ENCODE results near the gene STK39.

The STK39 gene

GRCh38 chr2:168241746-168242145 lies 5.6 kb downstream of the STK39 start:
- DNase-seq = no peak

GRCh38 chr2:168241208-168241607 lies 6.2 kb downstream of the STK39 start:
- peak; percentile 67 for DNase-seq

- no peak for DNase-seq
Measured at GRCh38 chr2:168239281-168239680, 8.1 kb downstream of the STK39 start.

GRCh38 chr2:168237741-168238140 lies 9.7 kb downstream of the STK39 start:
- no peak for DNase-seq

GRCh38 chr2:168234407-168235085 lies 12.8 kb downstream of the STK39 start:
- DNase-seq = no peak

- DNase-seq = no peak
Measured at GRCh38 chr2:168233726-168234406, 13.5 kb downstream of the STK39 start.

- no peak for DNase-seq
Measured at GRCh38 chr2:168233166-168233565, 14.2 kb downstream of the STK39 start.

- DNase-seq = peak; percentile 77
Measured at GRCh38 chr2:168231609-168232241, 15.7 kb downstream of the STK39 start.

- no peak for DNase-seq
Measured at GRCh38 chr2:168230389-168230788, 17.0 kb downstream of the STK39 start.

- no peak for DNase-seq
Measured at GRCh38 chr2:168224346-168224745, 23.0 kb downstream of the STK39 start.

- DNase-seq = no peak
Measured at GRCh38 chr2:168222088-168222487, 25.3 kb downstream of the STK39 start.

- DNase-seq = peak; percentile 87
Measured at GRCh38 chr2:168220965-168221819, 26.2 kb downstream of the STK39 start.

GRCh38 chr2:168217920-168218319 lies 29.5 kb downstream of the STK39 start:
- DNase-seq = no peak

GRCh38 chr2:168216351-168217005 lies 30.9 kb downstream of the STK39 start:
- DNase-seq = no peak

- no peak for DNase-seq
Measured at GRCh38 chr2:168215813-168216212, 31.6 kb downstream of the STK39 start.

- no peak for DNase-seq
Measured at GRCh38 chr2:168212866-168213265, 34.5 kb downstream of the STK39 start.

GRCh38 chr2:168212167-168212566 lies 35.2 kb downstream of the STK39 start:
- no peak for DNase-seq

GRCh38 chr2:168211664-168212163 lies 35.7 kb downstream of the STK39 start:
- no peak for DNase-seq

GRCh38 chr2:168210895-168211570 lies 36.4 kb downstream of the STK39 start:
- peak; percentile 7 for DNase-seq

GRCh38 chr2:168210216-168210894 lies 37.0 kb downstream of the STK39 start:
- DNase-seq = no peak

GRCh38 chr2:168208652-168209051 lies 38.7 kb downstream of the STK39 start:
- DNase-seq = no peak
